Vagina (tissue), 2 donors: ENCODE data around the gene MRPS27. TPM values are rescaled to one million over a fixed set of nuclear protein-coding genes. Genes with fewer than 3 reads are reported as not detected.
A peak's percentile ranks its signal among the peaks of the same experiment; 100 is the strongest.

ENCODE experiments used
- DNase-seq, 2 donors: peaks; one replicate each; pipeline ENCODE4 v3.0.0-alpha.2; 2017; ENCODE audit errors: extremely low spot score in 2 of 2
- H3K27ac ChIP-seq: fragments of 200-600 bp; sonication (generic); one replicate; pipeline ENCODE4 v1.5.1; 2019
- H3K27me3 ChIP-seq: fragments of 200-600 bp; sonication (generic); one replicate; pipeline ENCODE4 v1.5.1; 2019
- H3K36me3 ChIP-seq, 2 donors: fragments of 200-600 bp; sonication (generic); one replicate each; pipeline ENCODE4 v1.5.1; 2017 to 2019
- H3K4me1 ChIP-seq: fragments of 200-600 bp; sonication (generic); one replicate; pipeline ENCODE4 v1.5.1; 2019
- H3K4me3 ChIP-seq, 2 donors: fragments of 200-600 bp; sonication (generic); 1 replicate in 1 of 2; 2 replicates in 1 of 2; pipeline ENCODE4 v1.5.1; 2016 to 2019
- H3K9me3 ChIP-seq: fragments of 200-600 bp; sonication (generic); one replicate; pipeline ENCODE4 v1.5.1; 2019
- POLR2A ChIP-seq, 2 donors: fragments of 450-650 bp; IDR thresholded peaks; one replicate each; pipeline ENCODE4 v1.6.1; 2017; ENCODE audit warnings: antibody characterized with exemption in 2 of 2, mild to moderate bottlenecking in 2 of 2, moderate library complexity in 2 of 2
- POLR2AphosphoS5 ChIP-seq, 2 donors: sonication (generic); formaldehyde crosslinking; IDR thresholded peaks; one replicate each; pipeline ENCODE4 v1.9.0; 2017; ENCODE audit warnings: antibody characterized with exemption in 2 of 2, mild to moderate bottlenecking in 2 of 2, low read depth in 1 of 2; ENCODE audit not compliant: insufficient read depth in 1 of 2
- intact Hi-C: fragments of 100-400 bp; cut with DNase I; formaldehyde crosslinking; loops from one replicate; pipeline ENCODE4 v1.15.1; 2023
- total RNA-seq: library from RNA; depleted of rRNA; stranded (reverse); fragments of >200 nt; gene quantifications from one replicate; pipeline ENCODE4 v1.2.3, GENCODE V29; 2016
- TF ChIP-seq, protein P1 (sequence below), 3 experiments: fragments of 450-650 bp in 2 of 3; fragments of 200-600 bp in 1 of 3; sonication (generic) in 1 of 3; IDR thresholded peaks; one replicate each; pipeline ENCODE4 v1.5.1; 2017 to 2019; ENCODE audit warnings: antibody characterized with exemption in 3 of 3, mild to moderate bottlenecking in 2 of 3, moderate library complexity in 2 of 3

The MRPS27 gene
- total RNA-seq, 1 donor from 2014 or later = 44.9 TPM

DNA sequence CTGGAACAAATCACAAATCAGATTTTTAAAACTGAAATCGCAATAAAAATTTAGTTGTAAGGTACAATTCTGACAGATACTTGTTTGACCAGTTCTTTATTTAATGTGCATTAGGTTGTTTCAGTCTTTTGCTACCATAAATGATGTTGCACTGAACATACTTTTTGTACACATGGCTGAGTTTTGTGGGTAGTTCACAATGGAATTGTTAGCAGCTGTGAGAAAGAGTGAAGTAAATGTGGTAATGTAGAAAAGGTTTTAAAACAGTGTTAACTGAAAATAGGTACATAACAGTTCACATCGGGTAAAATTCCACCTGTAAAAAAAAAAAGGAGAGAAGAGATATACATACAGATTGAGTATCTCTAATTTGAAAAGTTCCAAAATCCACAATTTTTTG, 25.6 kb downstream of the MRPS27 start:
- intact Hi-C loops = no loop called here
- H3K9me3 ChIP-seq = no peaks in the 10 kb centered on the region
- H3K36me3 ChIP-seq = peaks cover 0 to 2% of the 10 kb centered on the region in 2 donors
- peak overlapping the region; percentile 2 for H3K27ac ChIP-seq
- no peaks in the 10 kb centered on the region for H3K4me1 ChIP-seq
- H3K4me3 ChIP-seq = no peak overlapping the region
- no peak for TF ChIP-seq POLR2A (IDR thresholded peaks at IDR 0.05)
- TF ChIP-seq, protein P1, sequence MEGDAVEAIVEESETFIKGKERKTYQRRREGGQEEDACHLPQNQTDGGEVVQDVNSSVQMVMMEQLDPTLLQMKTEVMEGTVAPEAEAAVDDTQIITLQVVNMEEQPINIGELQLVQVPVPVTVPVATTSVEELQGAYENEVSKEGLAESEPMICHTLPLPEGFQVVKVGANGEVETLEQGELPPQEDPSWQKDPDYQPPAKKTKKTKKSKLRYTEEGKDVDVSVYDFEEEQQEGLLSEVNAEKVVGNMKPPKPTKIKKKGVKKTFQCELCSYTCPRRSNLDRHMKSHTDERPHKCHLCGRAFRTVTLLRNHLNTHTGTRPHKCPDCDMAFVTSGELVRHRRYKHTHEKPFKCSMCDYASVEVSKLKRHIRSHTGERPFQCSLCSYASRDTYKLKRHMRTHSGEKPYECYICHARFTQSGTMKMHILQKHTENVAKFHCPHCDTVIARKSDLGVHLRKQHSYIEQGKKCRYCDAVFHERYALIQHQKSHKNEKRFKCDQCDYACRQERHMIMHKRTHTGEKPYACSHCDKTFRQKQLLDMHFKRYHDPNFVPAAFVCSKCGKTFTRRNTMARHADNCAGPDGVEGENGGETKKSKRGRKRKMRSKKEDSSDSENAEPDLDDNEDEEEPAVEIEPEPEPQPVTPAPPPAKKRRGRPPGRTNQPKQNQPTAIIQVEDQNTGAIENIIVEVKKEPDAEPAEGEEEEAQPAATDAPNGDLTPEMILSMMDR (IDR thresholded peaks at IDR 0.05) = no peak
- no peaks in the 10 kb centered on the region for H3K27me3 ChIP-seq
- DNase-seq = no peak

DNA sequence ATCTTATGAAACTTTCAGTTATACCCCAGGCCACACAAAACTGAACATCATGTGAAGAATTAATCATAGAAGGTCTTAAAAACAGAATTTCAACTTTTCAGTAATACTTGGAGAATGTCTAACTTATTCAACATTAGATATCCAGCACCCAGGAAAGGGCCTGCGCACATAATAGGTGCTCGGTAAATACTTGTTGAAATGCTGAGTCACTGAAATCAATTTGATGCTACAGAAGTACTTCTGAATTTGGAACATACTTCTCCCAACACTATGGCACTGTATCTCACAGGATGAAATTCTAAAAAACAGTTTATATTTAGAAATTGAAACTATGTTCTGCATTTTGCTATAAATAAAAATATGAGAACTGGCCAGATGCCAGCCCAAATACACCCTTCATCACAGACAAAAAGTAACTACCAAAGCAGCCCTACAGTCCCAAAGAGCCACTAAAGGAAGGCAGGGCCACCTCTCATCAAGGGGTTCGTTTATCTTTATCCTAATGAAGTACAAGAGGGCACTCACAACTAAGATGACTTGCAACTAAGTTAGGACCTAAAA, 26.5 kb downstream of the MRPS27 start:
- intact Hi-C loops = no loop called here
- Histone ChIP-seq H3K27ac (peak overlapping the region; percentile 2), H3K36me3 (peaks cover 0 to 2% of the 10 kb centered on the region in 2 donors), H3K27me3 (no peaks in the 10 kb centered on the region), H3K9me3 (no peaks in the 10 kb centered on the region), H3K4me3 (no peak overlapping the region), H3K4me1 (peaks cover 4% of the 10 kb centered on the region)
- TF ChIP-seq POLR2AphosphoS5 (IDR thresholded peaks at IDR 0.05; ENCODE audit: insufficient read depth in 1 of 2, low read depth in 1 of 2) (no peak), POLR2A (IDR thresholded peaks at IDR 0.05) (no peak)
- TF ChIP-seq, protein P1 (IDR thresholded peaks at IDR 0.05) = no peak
- no peak for DNase-seq

DNA sequence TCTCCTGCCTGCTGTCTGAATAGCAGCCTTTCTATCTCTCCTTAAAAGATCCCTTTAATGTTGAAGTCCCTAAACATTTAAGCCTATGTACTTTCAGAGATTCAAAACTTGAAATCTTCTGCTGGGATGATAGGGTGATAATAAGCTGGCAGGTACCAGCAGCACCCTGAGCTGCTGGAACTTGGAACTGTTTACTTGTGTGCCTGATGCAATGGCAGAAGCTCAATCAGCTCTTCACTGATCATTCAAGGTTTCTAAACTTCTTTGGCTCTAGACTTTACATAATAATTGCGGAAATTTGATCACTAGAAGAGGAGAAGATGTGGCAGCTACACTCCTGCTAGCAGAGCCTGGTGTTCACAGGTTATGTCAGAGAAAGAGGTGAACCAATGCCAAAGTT, 27.6 kb downstream of the MRPS27 start:
- H3K9me3 ChIP-seq = no peaks in the 10 kb centered on the region
- no peak overlapping the region for H3K27ac ChIP-seq
- no peaks in the 10 kb centered on the region for H3K27me3 ChIP-seq
- DNase-seq = no peak
- peaks cover 0 to 2% of the 10 kb centered on the region in 2 donors for H3K36me3 ChIP-seq
- H3K4me3 ChIP-seq = no peak overlapping the region
- TF ChIP-seq POLR2A (IDR thresholded peaks at IDR 0.05) = no peak
- TF ChIP-seq, protein P1 (IDR thresholded peaks at IDR 0.05) = no peak
- TF ChIP-seq POLR2AphosphoS5 (IDR thresholded peaks at IDR 0.05; ENCODE audit: insufficient read depth in 1 of 2, low read depth in 1 of 2) = no peak
- intact Hi-C loops = no loop called here
- H3K4me1 ChIP-seq = peaks cover 4% of the 10 kb centered on the region

DNA sequence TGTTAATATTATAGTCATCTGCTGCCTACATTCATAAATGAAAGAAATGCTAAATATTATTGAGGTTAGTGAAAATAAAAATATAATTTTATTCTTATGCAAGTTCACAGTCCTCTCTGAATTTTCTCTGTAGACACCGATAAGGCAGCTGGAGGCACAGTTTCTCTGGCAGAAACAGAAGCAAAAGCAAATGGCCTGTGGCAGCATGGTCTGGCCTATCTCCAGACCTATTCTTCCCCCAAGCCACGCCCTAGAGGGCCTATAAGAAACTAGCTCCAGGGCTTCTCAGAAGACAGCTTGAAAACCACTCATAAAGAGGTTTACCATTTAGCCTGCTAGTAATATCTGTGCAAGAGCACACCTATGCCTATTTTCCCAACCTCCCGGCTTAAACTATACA, 28.4 kb downstream of the MRPS27 start:
- Histone ChIP-seq H3K4me1 (peaks cover 4% of the 10 kb centered on the region), H3K36me3 (peaks cover 0 to 2% of the 10 kb centered on the region in 2 donors), H3K27ac (no peak overlapping the region), H3K27me3 (no peaks in the 10 kb centered on the region), H3K4me3 (no peak overlapping the region), H3K9me3 (no peaks in the 10 kb centered on the region)
- intact Hi-C loops = no loop called here
- no peak for DNase-seq
- TF ChIP-seq, protein P1 (IDR thresholded peaks at IDR 0.05) = no peak

DNA sequence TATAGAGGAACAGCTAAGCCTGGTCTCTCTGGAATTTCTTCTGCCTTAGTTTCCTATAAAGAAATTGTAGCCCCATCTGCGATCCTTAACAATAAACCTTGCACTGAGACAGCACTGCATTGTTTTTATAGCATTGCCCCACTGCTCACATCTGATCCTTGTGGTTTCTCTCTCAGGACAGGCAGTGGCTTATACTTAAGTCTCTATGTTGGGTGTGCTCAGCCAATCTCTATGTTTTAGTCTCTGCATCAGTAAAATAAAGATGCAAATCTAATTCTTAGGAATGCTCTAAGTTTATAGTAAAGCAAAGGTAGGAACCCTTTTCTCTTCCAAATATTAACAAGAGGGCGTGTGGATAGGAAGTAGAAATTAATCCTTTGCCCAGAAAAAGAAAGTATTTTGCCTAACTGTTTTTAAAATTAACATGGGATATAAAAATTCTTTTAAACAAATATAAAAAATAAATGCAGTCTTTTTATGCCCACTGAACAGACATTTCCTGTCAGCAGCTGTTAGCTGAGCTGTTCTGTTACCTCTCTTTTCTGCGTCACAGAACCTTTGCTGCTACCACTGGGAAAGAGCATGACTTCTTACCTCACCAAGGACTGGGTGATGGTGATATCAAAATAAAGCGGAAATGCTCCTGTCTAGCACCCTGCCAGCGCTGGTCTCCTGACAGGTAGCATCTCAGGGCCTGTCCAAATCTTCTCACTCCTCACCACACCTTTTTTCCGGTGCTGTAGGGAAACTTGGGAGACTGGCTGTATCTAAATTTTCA, 29.5 kb downstream of the MRPS27 start:
- Histone ChIP-seq H3K4me3 (no peak overlapping the region), H3K27ac (no peak overlapping the region), H3K36me3 (peaks cover 0 to 2% of the 10 kb centered on the region in 2 donors), H3K27me3 (no peaks in the 10 kb centered on the region), H3K4me1 (peaks cover 4% of the 10 kb centered on the region), H3K9me3 (no peaks in the 10 kb centered on the region)
- intact Hi-C loops = no loop called here
- no peak for DNase-seq
- TF ChIP-seq POLR2AphosphoS5 (IDR thresholded peaks at IDR 0.05; ENCODE audit: insufficient read depth in 1 of 2, low read depth in 1 of 2) = no peak
- TF ChIP-seq POLR2A (IDR thresholded peaks at IDR 0.05) = no peak
- TF ChIP-seq, protein P1 (IDR thresholded peaks at IDR 0.05) = no peak
